OCI-LY7 (cell line): ENCODE measurements around the gene MATCAP1. TPM values are rescaled to one million over a fixed set of nuclear protein-coding genes. Genes with fewer than 3 reads are reported as not detected.

Experiments used
- BruUV-seq: library from RNA; stranded (reverse); fragments of 400-500 nt; replicated peaks from 2 replicates; lab custom pipeline; 2021; lab: Mats Ljungman, UMichigan
- CTCF ChIA-PET: fragments of 300-600 bp; sonication (Branson Sonifier 250); formaldehyde crosslinking; loops from one replicate; lab custom pipeline; 2022; ENCODE audit warnings: antibody characterized with exemption; ENCODE audit not compliant: unreplicated experiment; lab: Charles Lee
- POLR2A ChIA-PET: fragments of 300-600 bp; sonication (Branson Sonifier 250); formaldehyde crosslinking; loops from one replicate; lab custom pipeline; 2022; ENCODE audit warnings: antibody characterized with exemption; lab: Charles Lee
- DNase-seq: peaks from one replicate; pipeline ENCODE4 v3.0.0-alpha.2; 2015; ENCODE audit warnings: low spot score
- H2AFZ ChIP-seq: fragments of 200-600 bp; sonication (generic), shearing (Covaris generic); 2 replicates; pipeline ENCODE4 v1.6.1; 2014; ENCODE audit warnings: mild to moderate bottlenecking, antibody characterized with exemption, low read length, moderate library complexity
- H3K27ac ChIP-seq: fragments of 200-600 bp; sonication (generic); 2 replicates; pipeline ENCODE4 v1.5.1; 2014; ENCODE audit warnings: mixed run types, low read depth, mild to moderate bottlenecking, moderate library complexity, low read length, inconsistent platforms; ENCODE audit not compliant: poor library complexity, severe bottlenecking
- H3K36me3 ChIP-seq: fragments of 200-600 bp; sonication (generic); 2 replicates; pipeline ENCODE4 v1.6.1; 2014; ENCODE audit warnings: mild to moderate bottlenecking, antibody characterized with exemption, low read length, moderate library complexity, mixed read lengths; ENCODE audit not compliant: insufficient read depth
- H3K4me1 ChIP-seq: fragments of 200-600 bp; sonication (generic); 2 replicates; pipeline ENCODE4 v1.5.1; 2014; ENCODE audit warnings: mild to moderate bottlenecking, low read length; ENCODE audit not compliant: insufficient read depth, poor library complexity, severe bottlenecking
- H3K4me2 ChIP-seq: fragments of 200-600 bp; sonication (generic); 2 replicates; pipeline ENCODE4 v1.6.1; 2014; ENCODE audit warnings: mild to moderate bottlenecking, low read length
- H3K4me3 ChIP-seq: fragments of 200-600 bp; sonication (generic); 2 replicates; pipeline ENCODE4 v1.5.1; 2014; ENCODE audit warnings: mild to moderate bottlenecking, low read depth, low read length; ENCODE audit not compliant: poor library complexity, severe bottlenecking
- H3K79me2 ChIP-seq: fragments of 200-600 bp; sonication (generic); 2 replicates; pipeline ENCODE4 v1.6.1; 2016; ENCODE audit warnings: low read depth, mild to moderate bottlenecking, low read length, moderate library complexity, mixed read lengths; ENCODE audit not compliant: insufficient read depth
- H3K9me2 ChIP-seq: fragments of 200-600 bp; sonication (generic); 2 replicates; pipeline ENCODE4 v1.6.1; 2016; ENCODE audit warnings: mild to moderate bottlenecking, low read length, mixed read lengths; ENCODE audit not compliant: insufficient read depth
- H3K9me3 ChIP-seq: fragments of 200-600 bp; sonication (generic); 2 replicates; pipeline ENCODE4 v1.6.1; 2014; ENCODE audit warnings: mild to moderate bottlenecking, mixed run types, low read length, mixed read lengths
- H4K20me1 ChIP-seq: fragments of 200-600 bp; sonication (generic); 2 replicates; pipeline ENCODE4 v1.6.1; 2014; ENCODE audit warnings: mild to moderate bottlenecking, antibody characterized with exemption, low read length, moderate library complexity, mixed read lengths; ENCODE audit not compliant: insufficient read depth
- EZH2phosphoT487 ChIP-seq: fragments of 200-600 bp; sonication (generic); IDR thresholded peaks from 2 replicates; pipeline ENCODE4 v1.6.1; 2018; ENCODE audit warnings: low read depth, borderline replicate concordance, mild to moderate bottlenecking, mixed run types, antibody characterized with exemption, low read length, moderate library complexity, mixed read lengths
- intact Hi-C: fragments of 100-400 bp; cut with micrococcal nuclease; formaldehyde crosslinking; loops from one replicate; pipeline ENCODE4 v1.10.0; 2022; ENCODE audit not compliant: unreplicated experiment
- total RNA-seq, 2 experiments: library from RNA; depleted of rRNA in 1 of 2; stranded (reverse); fragments of >200 nt in 1 of 2; shearing (Covaris generic) in 1 of 2; gene quantifications; 2 replicates each; pipeline ENCODE4 v1.2.3, GENCODE V29; 2014 to 2022
- TF ChIP-seq, protein P1 (sequence below): fragments of 200-600 bp; sonication (generic); conservative IDR thresholded peaks from 2 replicates; pipeline ENCODE4 v1.5.1; 2014; ENCODE audit warnings: mild to moderate bottlenecking, antibody characterized with exemption, low read length, moderate library complexity, mixed read lengths

The MATCAP1 gene
- total RNA-seq, 2 experiments from 2014 or later: 22.9 to 39.6 TPM

DNA sequence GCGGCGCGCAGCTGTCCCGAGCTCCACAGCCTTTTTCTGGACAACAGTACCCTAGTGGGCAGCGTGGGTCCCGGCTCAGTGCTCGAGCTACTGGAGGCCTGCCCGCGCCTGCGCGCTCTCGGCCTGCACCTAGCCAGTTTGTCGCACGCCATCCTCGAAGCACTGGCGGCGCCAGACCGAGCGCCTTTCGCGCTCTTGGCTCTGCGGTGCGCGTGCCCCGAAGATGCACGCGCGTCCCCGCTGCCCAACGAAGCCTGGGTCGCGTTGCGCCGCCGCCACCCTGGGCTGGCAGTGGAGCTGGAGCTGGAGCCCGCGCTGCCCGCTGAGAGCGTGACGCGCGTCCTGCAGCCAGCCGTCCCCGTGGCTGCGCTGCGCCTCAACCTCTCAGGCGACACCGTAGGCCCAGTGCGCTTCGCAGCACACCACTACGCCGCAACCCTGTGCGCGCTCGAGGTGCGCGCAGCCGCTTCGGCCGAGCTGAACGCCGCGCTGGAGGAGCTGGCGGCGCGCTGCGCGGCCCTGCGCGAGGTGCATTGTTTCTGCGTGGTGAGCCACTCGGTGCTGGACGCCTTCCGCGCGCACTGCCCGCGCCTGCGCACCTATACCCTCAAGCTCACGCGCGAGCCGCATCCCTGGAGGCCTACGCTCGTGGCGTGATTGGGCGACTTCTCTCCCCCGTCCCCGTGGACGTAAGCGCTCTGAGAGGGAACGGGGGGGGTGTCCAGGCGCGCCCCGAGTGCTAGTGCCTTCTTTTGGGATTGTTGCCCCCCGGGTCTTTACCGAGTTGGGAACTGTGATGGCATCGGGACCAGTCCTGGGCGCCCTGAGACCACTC is 20.4 kb downstream of the MATCAP1 start:
- no peak for DNase-seq
- TF ChIP-seq, protein P1, sequence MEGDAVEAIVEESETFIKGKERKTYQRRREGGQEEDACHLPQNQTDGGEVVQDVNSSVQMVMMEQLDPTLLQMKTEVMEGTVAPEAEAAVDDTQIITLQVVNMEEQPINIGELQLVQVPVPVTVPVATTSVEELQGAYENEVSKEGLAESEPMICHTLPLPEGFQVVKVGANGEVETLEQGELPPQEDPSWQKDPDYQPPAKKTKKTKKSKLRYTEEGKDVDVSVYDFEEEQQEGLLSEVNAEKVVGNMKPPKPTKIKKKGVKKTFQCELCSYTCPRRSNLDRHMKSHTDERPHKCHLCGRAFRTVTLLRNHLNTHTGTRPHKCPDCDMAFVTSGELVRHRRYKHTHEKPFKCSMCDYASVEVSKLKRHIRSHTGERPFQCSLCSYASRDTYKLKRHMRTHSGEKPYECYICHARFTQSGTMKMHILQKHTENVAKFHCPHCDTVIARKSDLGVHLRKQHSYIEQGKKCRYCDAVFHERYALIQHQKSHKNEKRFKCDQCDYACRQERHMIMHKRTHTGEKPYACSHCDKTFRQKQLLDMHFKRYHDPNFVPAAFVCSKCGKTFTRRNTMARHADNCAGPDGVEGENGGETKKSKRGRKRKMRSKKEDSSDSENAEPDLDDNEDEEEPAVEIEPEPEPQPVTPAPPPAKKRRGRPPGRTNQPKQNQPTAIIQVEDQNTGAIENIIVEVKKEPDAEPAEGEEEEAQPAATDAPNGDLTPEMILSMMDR: no peak
- no peak for TF ChIP-seq EZH2phosphoT487
- intact Hi-C loops: no loop called here
- Histone ChIP-seq H3K36me3 (no peaks in the 10 kb centered on the region), H2AFZ (no peak overlapping the region), H3K4me3 (no peak overlapping the region), H3K27ac (no peak overlapping the region), H3K9me2 (no peaks in the 10 kb centered on the region), H3K4me2 (peak overlapping the region; percentile 27; the same call in 1 of the 2 replicates), H3K9me3 (no peaks in the 10 kb centered on the region), H3K79me2 (no peaks in the 10 kb centered on the region), H3K4me1 (peaks cover 13% of the 10 kb centered on the region), H4K20me1 (no peaks in the 10 kb centered on the region)
- ChIA-PET POLR2A (no interaction called here), CTCF (interaction anchor here (0.6 kb wide), 1 partner anchor 62 kb away, joined by 3 read pairs; no protein-coding TSS in a partner anchor)
- BruUV-seq: no TSS peak

DNA sequence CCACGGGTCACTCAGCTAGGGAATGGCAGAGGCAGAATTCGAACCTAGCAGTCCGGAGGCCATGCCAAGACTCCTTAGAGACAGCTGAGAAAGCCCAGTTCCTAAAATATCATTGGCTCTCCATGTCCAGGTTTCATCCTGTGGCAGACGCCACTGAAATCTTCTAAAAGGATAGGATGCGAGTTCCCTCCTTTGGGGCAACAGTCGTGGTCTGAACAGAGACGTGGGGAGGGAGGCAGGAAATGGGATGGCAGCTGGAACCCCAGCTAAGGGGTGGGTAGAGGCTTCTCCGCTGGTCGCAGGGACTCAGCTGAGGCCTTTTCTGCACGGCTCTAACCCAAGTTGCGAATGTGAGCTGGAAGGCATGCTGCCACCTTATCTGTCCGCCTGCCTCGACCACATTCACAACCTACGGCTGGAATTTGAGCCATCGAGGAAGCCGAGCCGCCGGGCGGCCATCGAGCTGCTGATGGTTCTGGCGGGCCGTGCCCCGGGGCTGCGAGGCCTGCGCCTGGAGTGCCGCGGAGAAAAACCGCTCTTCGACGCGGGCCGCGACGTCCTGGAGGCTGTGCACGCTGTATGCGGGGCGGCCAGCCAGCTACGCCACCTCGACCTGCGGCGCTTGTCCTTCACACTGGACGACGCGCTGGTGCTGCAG is 21.1 kb downstream of the MATCAP1 start:
- Histone ChIP-seq H4K20me1 (no peaks in the 10 kb centered on the region), H3K9me2 (no peaks in the 10 kb centered on the region), H3K4me2 (peak overlapping the region; percentile 27; the same call in 1 of the 2 replicates), H3K9me3 (no peaks in the 10 kb centered on the region), H2AFZ (no peak overlapping the region), H3K27ac (no peak overlapping the region), H3K4me1 (peaks cover 20% of the 10 kb centered on the region), H3K79me2 (no peaks in the 10 kb centered on the region), H3K4me3 (no peak overlapping the region), H3K36me3 (no peaks in the 10 kb centered on the region)
- DNase-seq: no peak
- POLR2A ChIA-PET: no interaction called here
- TF ChIP-seq, protein P1: no peak
- TF ChIP-seq EZH2phosphoT487: no peak
- intact Hi-C loops: no loop called here
- no TSS peak for BruUV-seq
- CTCF ChIA-PET: no interaction called here
